Measurements from ENCODE around the gene TAS1R2.
"Not testable (repeated sequence)": the region's sequence is repeated elsewhere in the genome, so short reads cannot be mapped to it uniquely, and the experiment has no call there.

Gene TAS1R2

GRCh38 chr1:18872071-18872611 lies 12.7 kb upstream of the TAS1R2 start:
- H3K36me3 Mint-ChIP-seq (ENCODE audit: insufficient read depth), result peaks cover 2% of the 10 kb centered on the region

GRCh38 chr1:18871401-18872070 lies 12.1 kb upstream of the TAS1R2 start:
- Mint-ChIP-seq H3K4me1 (no peaks in the 10 kb centered on the region), H3K27ac (ENCODE audit: low read depth) (no peak overlapping the region), H3K27me3 (peaks cover 15% of the 10 kb centered on the region), H3K36me3 (ENCODE audit: insufficient read depth) (peaks cover 2% of the 10 kb centered on the region), H3K4me3 (no peak overlapping the region), H3K9me3 (no peaks in the 10 kb centered on the region)
- ATAC-seq (replicated peaks; ENCODE audit: extremely low read depth, poor library complexity, severe bottlenecking) (no peak), DNase-seq (ENCODE audit: low spot score in 2 of 2) (no peak)

More at GRCh38 chr1:18872071-18872611, 12.7 kb upstream of the TAS1R2 start:
- no peaks in the 10 kb centered on the region for H3K4me1 Mint-ChIP-seq
- no peak overlapping the region for H3K4me3 Mint-ChIP-seq
- no peak overlapping the region for H3K27ac Mint-ChIP-seq (ENCODE audit: low read depth)
- DNase-seq (ENCODE audit: low spot score in 2 of 2), result no peak
- H3K9me3 Mint-ChIP-seq, result no peaks in the 10 kb centered on the region
- H3K27me3 Mint-ChIP-seq, result peaks cover 9% of the 10 kb centered on the region
- no peak for ATAC-seq (replicated peaks; ENCODE audit: extremely low read depth, poor library complexity, severe bottlenecking)

GRCh38 chr1:18870957-18871356 lies 11.5 kb upstream of the TAS1R2 start:
- DNase-seq (ENCODE audit: low spot score in 2 of 2) (no peak), ATAC-seq (replicated peaks; ENCODE audit: extremely low read depth, poor library complexity, severe bottlenecking) (no peak)
- Mint-ChIP-seq H3K36me3 (ENCODE audit: insufficient read depth) (peaks cover 2% of the 10 kb centered on the region), H3K27ac (ENCODE audit: low read depth) (no peak overlapping the region), H3K27me3 (peaks cover 17% of the 10 kb centered on the region), H3K4me3 (no peak overlapping the region), H3K9me3 (no peaks in the 10 kb centered on the region), H3K4me1 (no peaks in the 10 kb centered on the region)

- H3K4me3 Mint-ChIP-seq; H3K9me3 Mint-ChIP-seq; H3K4me1 Mint-ChIP-seq; H3K27ac Mint-ChIP-seq (ENCODE audit: low read depth); DNase-seq (ENCODE audit: low spot score in 2 of 2); ATAC-seq (replicated peaks; ENCODE audit: extremely low read depth, poor library complexity, severe bottlenecking); H3K36me3 Mint-ChIP-seq (ENCODE audit: insufficient read depth): not testable (repeated sequence)
- peaks cover 17% of the 10 kb centered on the region for H3K27me3 Mint-ChIP-seq
These were observed 11.1 kb upstream of the TAS1R2 start for GRCh38 chr1:18870595-18870865.

- DNase-seq (ENCODE audit: low spot score in 2 of 2) (no peak), ATAC-seq (replicated peaks; ENCODE audit: extremely low read depth, poor library complexity, severe bottlenecking) (no peak)
- Mint-ChIP-seq H3K36me3 (ENCODE audit: insufficient read depth) (peaks cover 2% of the 10 kb centered on the region), H3K9me3 (no peaks in the 10 kb centered on the region), H3K27ac (ENCODE audit: low read depth) (no peak overlapping the region), H3K27me3 (peaks cover 17% of the 10 kb centered on the region), H3K4me1 (no peaks in the 10 kb centered on the region), H3K4me3 (no peak overlapping the region)
These were observed 10.6 kb upstream of the TAS1R2 start for GRCh38 chr1:18869847-18870594.

GRCh38 chr1:18868801-18869424 lies 9.5 kb upstream of the TAS1R2 start:
- no peak for DNase-seq (ENCODE audit: low spot score in 2 of 2)
- H3K4me1 Mint-ChIP-seq, result no peaks in the 10 kb centered on the region
- peaks cover 17% of the 10 kb centered on the region for H3K27me3 Mint-ChIP-seq
- no peak overlapping the region for H3K27ac Mint-ChIP-seq (ENCODE audit: low read depth)
- ATAC-seq (replicated peaks; ENCODE audit: extremely low read depth, poor library complexity, severe bottlenecking), result no peak
- H3K4me3 Mint-ChIP-seq, result no peak overlapping the region
- H3K9me3 Mint-ChIP-seq, result no peaks in the 10 kb centered on the region
- peaks cover 2% of the 10 kb centered on the region for H3K36me3 Mint-ChIP-seq (ENCODE audit: insufficient read depth)

GRCh38 chr1:18868354-18868753 lies 8.9 kb upstream of the TAS1R2 start:
- H3K9me3 Mint-ChIP-seq, result no peaks in the 10 kb centered on the region
- no peaks in the 10 kb centered on the region for H3K4me1 Mint-ChIP-seq
- no peak for DNase-seq (ENCODE audit: low spot score in 2 of 2)

GRCh38 chr1:18866846-18867245 lies 7.4 kb upstream of the TAS1R2 start:
- H3K9me3 Mint-ChIP-seq, result no peaks in the 10 kb centered on the region
- DNase-seq (ENCODE audit: low spot score in 2 of 2) (no peak), ATAC-seq (replicated peaks; ENCODE audit: extremely low read depth, poor library complexity, severe bottlenecking) (no peak)
- H3K4me3 Mint-ChIP-seq, result no peak overlapping the region
- H3K27me3 Mint-ChIP-seq, result peaks cover 17% of the 10 kb centered on the region
- H3K36me3 Mint-ChIP-seq (ENCODE audit: insufficient read depth), result no peaks in the 10 kb centered on the region
- no peaks in the 10 kb centered on the region for H3K4me1 Mint-ChIP-seq
- H3K27ac Mint-ChIP-seq (ENCODE audit: low read depth), result no peak overlapping the region

More at GRCh38 chr1:18868354-18868753, 8.9 kb upstream of the TAS1R2 start:
- H3K27ac Mint-ChIP-seq (ENCODE audit: low read depth), result no peak overlapping the region
- peaks cover 17% of the 10 kb centered on the region for H3K27me3 Mint-ChIP-seq
- no peak overlapping the region for H3K4me3 Mint-ChIP-seq
- ATAC-seq (replicated peaks; ENCODE audit: extremely low read depth, poor library complexity, severe bottlenecking), result no peak
- H3K36me3 Mint-ChIP-seq (ENCODE audit: insufficient read depth), result peaks cover 2% of the 10 kb centered on the region

- Mint-ChIP-seq H3K27ac (ENCODE audit: low read depth) (no peak overlapping the region), H3K4me3 (no peak overlapping the region), H3K4me1 (no peaks in the 10 kb centered on the region), H3K36me3 (ENCODE audit: insufficient read depth) (no peaks in the 10 kb centered on the region), H3K27me3 (peaks cover 17% of the 10 kb centered on the region), H3K9me3 (no peaks in the 10 kb centered on the region)
- ATAC-seq (replicated peaks; ENCODE audit: extremely low read depth, poor library complexity, severe bottlenecking) (no peak), DNase-seq (ENCODE audit: low spot score in 2 of 2) (no peak)
These were observed 6.9 kb upstream of the TAS1R2 start for GRCh38 chr1:18866314-18866713.

- Mint-ChIP-seq H3K27me3 (peaks cover 17% of the 10 kb centered on the region), H3K36me3 (ENCODE audit: insufficient read depth) (no peaks in the 10 kb centered on the region), H3K4me1 (no peaks in the 10 kb centered on the region)
These were observed 5.7 kb upstream of the TAS1R2 start for GRCh38 chr1:18865176-18865575.

GRCh38 chr1:18861590-18861989 lies 2.1 kb upstream of the TAS1R2 start:
- Mint-ChIP-seq H3K9me3 (no peaks in the 10 kb centered on the region), H3K27ac (ENCODE audit: low read depth) (no peak overlapping the region), H3K36me3 (ENCODE audit: insufficient read depth) (peaks cover 1% of the 10 kb centered on the region), H3K4me3 (no peak overlapping the region), H3K27me3 (peaks cover 2% of the 10 kb centered on the region), H3K4me1 (no peaks in the 10 kb centered on the region)
- ATAC-seq (replicated peaks; ENCODE audit: extremely low read depth, poor library complexity, severe bottlenecking) (no peak), DNase-seq (ENCODE audit: low spot score in 2 of 2) (no peak)

More at GRCh38 chr1:18865176-18865575, 5.7 kb upstream of the TAS1R2 start:
- Mint-ChIP-seq H3K27ac (ENCODE audit: low read depth) (no peak overlapping the region), H3K4me3 (no peak overlapping the region), H3K9me3 (no peaks in the 10 kb centered on the region)
- ATAC-seq (replicated peaks; ENCODE audit: extremely low read depth, poor library complexity, severe bottlenecking) (no peak), DNase-seq (ENCODE audit: low spot score in 2 of 2) (no peak)

- H3K9me3 Mint-ChIP-seq, result no peaks in the 10 kb centered on the region
- peaks cover 1% of the 10 kb centered on the region for H3K36me3 Mint-ChIP-seq (ENCODE audit: insufficient read depth)
- DNase-seq (ENCODE audit: low spot score in 2 of 2), result no peak
- H3K4me1 Mint-ChIP-seq, result no peaks in the 10 kb centered on the region
- no peak overlapping the region for H3K4me3 Mint-ChIP-seq
- peaks cover 3% of the 10 kb centered on the region for H3K27me3 Mint-ChIP-seq
- no peak overlapping the region for H3K27ac Mint-ChIP-seq (ENCODE audit: low read depth)
- ATAC-seq (replicated peaks; ENCODE audit: extremely low read depth, poor library complexity, severe bottlenecking), result no peak
These were observed 1.6 kb upstream of the TAS1R2 start for GRCh38 chr1:18861082-18861481.

All from central memory CD8-positive, alpha-beta T cell (primary cell).